AG09319 (cell line): ENCODE results near the gene CYB5D1.

ENCODE experiments used
- DNase-seq: peaks from one replicate; pipeline ENCODE4 v3.0.0-alpha.2; 2010; ENCODE audit warnings: low read depth; ENCODE audit errors: extremely low read depth
- TF ChIP-seq, protein P1 (sequence below): IDR thresholded peaks from 2 replicates; pipeline ENCODE4 v1.5.1; 2011; ENCODE audit warnings: low read depth, mild to moderate bottlenecking, inconsistent platforms, low read length, moderate library complexity

Gene CYB5D1

DNA sequence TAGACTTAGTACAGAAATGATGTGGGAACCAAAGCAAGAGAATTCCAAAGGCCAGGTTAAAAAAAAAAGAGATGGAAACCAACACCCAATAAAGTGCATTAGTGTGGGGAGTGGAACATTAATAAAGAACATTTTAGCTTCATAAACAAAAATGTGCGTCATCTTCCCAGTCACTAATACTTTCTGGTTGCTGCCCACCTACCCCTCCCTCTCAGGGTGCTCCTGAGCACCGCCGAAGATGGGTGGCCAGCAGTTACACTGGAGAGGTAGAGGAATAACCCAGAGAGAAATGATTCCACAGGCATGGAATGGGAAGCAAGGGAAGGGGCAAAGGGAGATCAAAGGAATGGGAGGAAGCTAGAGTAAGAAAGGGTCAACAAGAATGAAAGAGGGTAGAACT, 24.8 kb downstream of the CYB5D1 start:
- DNase-seq = no peak
- TF ChIP-seq, protein P1, sequence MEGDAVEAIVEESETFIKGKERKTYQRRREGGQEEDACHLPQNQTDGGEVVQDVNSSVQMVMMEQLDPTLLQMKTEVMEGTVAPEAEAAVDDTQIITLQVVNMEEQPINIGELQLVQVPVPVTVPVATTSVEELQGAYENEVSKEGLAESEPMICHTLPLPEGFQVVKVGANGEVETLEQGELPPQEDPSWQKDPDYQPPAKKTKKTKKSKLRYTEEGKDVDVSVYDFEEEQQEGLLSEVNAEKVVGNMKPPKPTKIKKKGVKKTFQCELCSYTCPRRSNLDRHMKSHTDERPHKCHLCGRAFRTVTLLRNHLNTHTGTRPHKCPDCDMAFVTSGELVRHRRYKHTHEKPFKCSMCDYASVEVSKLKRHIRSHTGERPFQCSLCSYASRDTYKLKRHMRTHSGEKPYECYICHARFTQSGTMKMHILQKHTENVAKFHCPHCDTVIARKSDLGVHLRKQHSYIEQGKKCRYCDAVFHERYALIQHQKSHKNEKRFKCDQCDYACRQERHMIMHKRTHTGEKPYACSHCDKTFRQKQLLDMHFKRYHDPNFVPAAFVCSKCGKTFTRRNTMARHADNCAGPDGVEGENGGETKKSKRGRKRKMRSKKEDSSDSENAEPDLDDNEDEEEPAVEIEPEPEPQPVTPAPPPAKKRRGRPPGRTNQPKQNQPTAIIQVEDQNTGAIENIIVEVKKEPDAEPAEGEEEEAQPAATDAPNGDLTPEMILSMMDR = no peak

GRCh38 chr17:7883781-7884386, 26.1 kb downstream of the CYB5D1 start:
- TF ChIP-seq, protein P1 = no peak
- no peak for DNase-seq

GRCh38 chr17:7884581-7885366, 27.0 kb downstream of the CYB5D1 start:
- no peak for DNase-seq
- TF ChIP-seq, protein P1 = no peak

DNA sequence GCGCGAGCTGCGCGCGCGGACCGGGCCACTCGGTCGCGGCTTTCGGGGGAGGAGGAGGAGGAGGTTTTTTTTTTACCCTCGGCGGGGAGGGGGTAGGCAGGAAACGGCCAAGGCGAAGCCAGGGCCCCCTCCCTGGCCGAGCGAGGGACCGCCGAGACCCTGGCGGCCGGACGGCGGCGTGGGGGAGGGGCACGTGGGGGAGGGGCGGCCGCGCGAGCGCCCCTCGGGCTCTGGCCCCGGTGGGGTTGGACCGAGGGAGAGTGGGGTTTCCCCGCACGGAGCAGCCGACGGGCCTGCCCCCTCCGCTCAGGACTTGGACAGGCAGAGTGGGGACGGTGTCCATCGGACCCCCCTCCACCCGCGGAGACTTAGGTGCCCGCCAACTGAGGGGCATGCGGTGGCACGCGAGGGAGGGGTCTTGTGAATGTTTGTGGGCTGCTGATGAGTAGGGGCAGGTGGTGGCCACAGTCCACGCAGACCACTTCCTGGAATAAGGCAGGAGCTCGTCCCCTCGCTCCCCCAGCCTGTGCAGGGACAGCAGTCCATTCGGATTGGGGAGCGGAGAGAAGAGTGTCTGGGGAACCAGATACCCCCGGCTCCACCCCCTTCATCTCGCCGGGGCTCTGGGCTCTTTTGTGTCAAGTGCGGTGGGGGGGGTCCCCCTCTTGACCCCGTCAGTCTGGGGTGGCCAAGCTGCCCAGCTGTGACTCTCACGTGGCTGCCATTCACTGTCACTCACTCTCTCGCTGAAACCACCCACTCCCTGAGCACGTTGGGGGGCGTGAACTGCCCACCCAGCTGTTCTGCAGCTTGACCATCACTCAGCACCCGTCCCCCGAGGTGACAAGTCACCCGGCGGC, 27.8 kb downstream of the CYB5D1 start:
- no peak for DNase-seq
- TF ChIP-seq, protein P1 = no peak

- TF ChIP-seq, protein P1 = no peak; the same call in 1 of the 2 replicates
Measured at GRCh38 chr17:7886227-7887037, 28.6 kb downstream of the CYB5D1 start.

GRCh38 chr17:7887038-7887481, 29.3 kb downstream of the CYB5D1 start:
- no peak for DNase-seq
- TF ChIP-seq, protein P1 = no peak

More at GRCh38 chr17:7886227-7887037, 28.6 kb downstream of the CYB5D1 start:
- DNase-seq = no peak
